GM12878 (cell line): ENCODE results near the gene MSMB. TPM values are rescaled to one million over a fixed set of nuclear protein-coding genes. Genes with fewer than 3 reads are reported as not detected.

Experiments
- ATAC-seq: fragments of 200-7000 bp; cut with Tn5 transposase; 3 replicates; pipeline ENCODE4 v1.9.1; 2020; ENCODE audit warnings: mild to moderate bottlenecking, moderate library complexity
- BruUV-seq: library from RNA; stranded (reverse); fragments of 400-500 nt; replicated peaks from 2 replicates; lab custom pipeline; 2021; lab: Mats Ljungman, UMichigan
- CTCF ChIA-PET: fragments of 300-600 bp; sonication (Branson Sonifier 250); formaldehyde crosslinking; extraction: SDS; loops from one replicate; lab custom pipeline; 2021; ENCODE audit warnings: inconsistent platforms; lab: Yijun Ruan, JAX
- POLR2A ChIA-PET: fragments of 350-600 bp; formaldehyde crosslinking; extraction: SDS; loops from one replicate; lab custom pipeline; 2021; ENCODE audit warnings: inconsistent platforms; lab: Charles Lee
- RAD21 ChIA-PET: fragments of 300-600 bp; sonication (Branson Sonifier 250); formaldehyde crosslinking; loops from one replicate; lab custom pipeline; 2023; ENCODE audit warnings: antibody characterized with exemption; ENCODE audit not compliant: unreplicated experiment; lab: Charles Lee
- SMC1A ChIA-PET: fragments of 300-600 bp; sonication (Branson Sonifier 250); formaldehyde crosslinking; loops from one replicate; lab custom pipeline; 2023; ENCODE audit not compliant: unreplicated experiment, uncharacterized antibody; lab: Charles Lee
- DNase-seq: peaks from one replicate; pipeline ENCODE4 v3.0.0-alpha.2; 2011; ENCODE audit warnings: low read depth, low spot score
- FAIRE-seq: peaks from 3 replicates; lab custom pipeline; 2011; peaks lifted over from hg19 to GRCh38; lab: Jason Lieb, UNC
- H2AFZ ChIP-seq: 2 replicates; pipeline ENCODE4 v1.6.0; 2011; ENCODE audit warnings: low read depth, low read length, control low read depth; ENCODE audit not compliant: control insufficient read depth
- H3K27ac ChIP-seq: 2 replicates; pipeline ENCODE4 v1.5.1; 2011; ENCODE audit warnings: control low read depth; ENCODE audit not compliant: control insufficient read depth, insufficient read depth
- H3K27me3 ChIP-seq, 2 experiments: replicated peaks in 1 of 2; 2 replicates each; pipeline versions ENCODE4 v1.6.0 to v1.6.1; 2011; ENCODE audit warnings: low read length in 1 of 2; ENCODE audit not compliant: control insufficient read depth in 2 of 2, insufficient read depth in 2 of 2
- H3K36me3 ChIP-seq, 2 experiments: 2 replicates each; pipeline ENCODE4 v1.5.1; 2011; ENCODE audit warnings: low read length in 1 of 2; ENCODE audit not compliant: control insufficient read depth in 2 of 2, insufficient read depth in 2 of 2
- H3K4me1 ChIP-seq: 2 replicates; pipeline ENCODE4 v1.6.1; 2011; ENCODE audit warnings: mild to moderate bottlenecking, low read length, moderate library complexity, mixed read lengths; ENCODE audit not compliant: control insufficient read depth, insufficient read depth
- H3K4me2 ChIP-seq: 2 replicates; pipeline ENCODE4 v1.6.0; 2011; ENCODE audit warnings: control low read depth; ENCODE audit not compliant: control insufficient read depth, insufficient read depth
- H3K4me3 ChIP-seq: fragments of 200-600 bp; sonication (generic); 2 replicates; pipeline ENCODE4 v1.5.1; 2016
- H3K79me2 ChIP-seq: 2 replicates; pipeline ENCODE4 v1.6.0; 2011; ENCODE audit warnings: low read length; ENCODE audit not compliant: control insufficient read depth, insufficient read depth
- H3K9ac ChIP-seq: 2 replicates; pipeline ENCODE4 v1.8.0; 2011; ENCODE audit warnings: low read length, control low read depth, mixed read lengths; ENCODE audit not compliant: control insufficient read depth, insufficient read depth
- H3K9me3 ChIP-seq: replicated peaks from 3 replicates; pipeline ENCODE4 v1.5.1; 2011; ENCODE audit warnings: mild to moderate bottlenecking, low read length; ENCODE audit not compliant: control insufficient read depth, insufficient read depth
- H4K20me1 ChIP-seq: 2 replicates; pipeline ENCODE4 v1.6.0; 2011; ENCODE audit not compliant: control insufficient read depth, insufficient read depth
- EED ChIP-seq: sonication (generic); IDR thresholded peaks from 2 replicates; pipeline ENCODE4 v1.6.1; 2016; ENCODE audit warnings: antibody characterized with exemption, low read depth
- ESRRA ChIP-seq: IDR thresholded peaks from 2 replicates; pipeline ENCODE4 v1.6.1; 2012; ENCODE audit warnings: mild to moderate bottlenecking, low read length, improper control_type of control experiment
- ETV6 ChIP-seq, 2 experiments: fragments of 450-650 bp in 1 of 2; IDR thresholded peaks in 1 of 2; conservative IDR thresholded peaks in 1 of 2; 2 replicates each; pipeline ENCODE4 v1.6.1; 2014; ENCODE audit warnings: antibody characterized with exemption in 1 of 2, borderline replicate concordance in 1 of 2, low read depth in 1 of 2, mild to moderate bottlenecking in 1 of 2, moderate library complexity in 1 of 2
- IRF4 ChIP-seq: IDR thresholded peaks from 2 replicates; pipeline ENCODE4 v1.6.1; 2011; ENCODE audit warnings: low read depth, low read length
- KDM1A ChIP-seq: fragments of 200-600 bp; sonication (generic); IDR thresholded peaks from 2 replicates; pipeline ENCODE4 v1.6.1; 2016; ENCODE audit warnings: borderline replicate concordance
- LARP7 ChIP-seq: fragments of 450-650 bp; IDR thresholded peaks from 2 replicates; pipeline ENCODE4 v1.6.1; 2017; ENCODE audit warnings: mild to moderate bottlenecking
- NFYB ChIP-seq: IDR thresholded peaks from 2 replicates; pipeline ENCODE4 v1.6.1; 2011; ENCODE audit warnings: low read depth, mild to moderate bottlenecking, low read length, improper control_type of control experiment, moderate library complexity; ENCODE audit not compliant: insufficient read depth
- NR2C1 ChIP-seq: fragments of 450-650 bp; IDR thresholded peaks from 2 replicates; pipeline ENCODE4 v1.6.1; 2017; ENCODE audit warnings: antibody characterized with exemption, mild to moderate bottlenecking, moderate library complexity
- NRF1 ChIP-seq: conservative IDR thresholded peaks from 2 replicates; pipeline ENCODE4 v1.6.1; 2011; ENCODE audit warnings: mild to moderate bottlenecking, low read depth, low read length, improper control_type of control experiment
- PML ChIP-seq: IDR thresholded peaks from 2 replicates; pipeline ENCODE4 v1.6.1; 2012; ENCODE audit warnings: low read length, inconsistent platforms
- RFX5 ChIP-seq: IDR thresholded peaks from 2 replicates; pipeline ENCODE4 v1.6.1; 2011; ENCODE audit warnings: low read depth, low read length, improper control_type of control experiment
- RUNX3 ChIP-seq: IDR thresholded peaks from 2 replicates; pipeline ENCODE4 v1.6.1; 2012; ENCODE audit warnings: low read length, inconsistent platforms
- SMARCA5 ChIP-seq: fragments of 450-650 bp; IDR thresholded peaks from 2 replicates; pipeline ENCODE4 v1.6.1; 2017; ENCODE audit warnings: mild to moderate bottlenecking
- STAT3 ChIP-seq: IDR thresholded peaks from 2 replicates; pipeline ENCODE4 v1.6.1; 2011; ENCODE audit warnings: low read depth, low read length, improper control_type of control experiment
- TAF1 ChIP-seq: IDR thresholded peaks from 2 replicates; pipeline ENCODE4 v1.6.1; 2011; ENCODE audit warnings: mild to moderate bottlenecking, low read depth, low read length, borderline replicate concordance
- WRNIP1 ChIP-seq: IDR thresholded peaks from 2 replicates; pipeline ENCODE4 v1.6.1; 2011; ENCODE audit warnings: low read depth, low read length, improper control_type of control experiment, borderline replicate concordance
- WGBS: methylation state at CpG from one replicate; pipeline ENCODE4 v1.1.6; 2016; ENCODE audit warnings: low lambda C conversion rate; ENCODE audit not compliant: insufficient replicate concordance, insufficient coverage; ENCODE audit errors: missing lambda C conversion rate; 5-methylcytosine and 5-hydroxymethylcytosine counted together
- in situ Hi-C: fragments of 300-500 bp; cut with MboI; formaldehyde crosslinking; loops from 9 replicates; pipeline ENCODE4 v1.14.3; 2018; ENCODE audit warnings: mixed read lengths
- intact Hi-C: fragments of 100-400 bp; cut with micrococcal nuclease; formaldehyde crosslinking; loops from one replicate; pipeline ENCODE4 v1.14.2; 2022; ENCODE audit not compliant: unreplicated experiment
- polyA plus RNA-seq, 11 experiments: library from polyadenylated mRNA; depleted of rRNA in 4 of 11; unstranded in 6 of 11; stranded (reverse) in 5 of 11; fragments of >200 nt; fragmentation: Nextera tagmentation in 4 of 11; fragmentation: Illumina TruSeq in 1 of 11; extraction: Ambion mirVana in 4 of 11; extraction: Trizol in 1 of 11; gene quantifications; 1 replicate in 1 of 11; 2 replicates in 10 of 11; pipeline versions ENCODE4 v1.2.1 to v1.2.3, GENCODE V29; 2011 to 2016; ENCODE audit warnings: inconsistent platforms in 2 of 11, missing spikeins in 2 of 11, low read depth in 1 of 11
- total RNA-seq, 4 experiments: library from RNA; depleted of rRNA in 3 of 4; stranded (reverse); fragments of >200 nt in 3 of 4; fragmentation: Illumina TruSeq in 1 of 4; extraction: Trizol in 1 of 4; gene quantifications; 2 replicates each; pipeline versions ENCODE4 v1.2.1 to v1.2.3, GENCODE V29; 2013 to 2021
- TF ChIP-seq, protein P1 (sequence below): IDR thresholded peaks from 2 replicates; pipeline ENCODE4 v1.6.1; 2011; ENCODE audit warnings: low read depth, mild to moderate bottlenecking, low read length, moderate library complexity, borderline replicate concordance; ENCODE audit errors: extremely low read depth
- TF ChIP-seq, protein P2 (sequence below): fragments of 450-650 bp; IDR thresholded peaks from 2 replicates; pipeline ENCODE4 v1.6.1; 2017; ENCODE audit warnings: mild to moderate bottlenecking, moderate library complexity

MSMB gene
- total and polyA plus RNA-seq, 10 of the 15 experiments (the other 5 are each of a cell fraction or from before 2014, with no cell fraction given): not detected

DNA sequence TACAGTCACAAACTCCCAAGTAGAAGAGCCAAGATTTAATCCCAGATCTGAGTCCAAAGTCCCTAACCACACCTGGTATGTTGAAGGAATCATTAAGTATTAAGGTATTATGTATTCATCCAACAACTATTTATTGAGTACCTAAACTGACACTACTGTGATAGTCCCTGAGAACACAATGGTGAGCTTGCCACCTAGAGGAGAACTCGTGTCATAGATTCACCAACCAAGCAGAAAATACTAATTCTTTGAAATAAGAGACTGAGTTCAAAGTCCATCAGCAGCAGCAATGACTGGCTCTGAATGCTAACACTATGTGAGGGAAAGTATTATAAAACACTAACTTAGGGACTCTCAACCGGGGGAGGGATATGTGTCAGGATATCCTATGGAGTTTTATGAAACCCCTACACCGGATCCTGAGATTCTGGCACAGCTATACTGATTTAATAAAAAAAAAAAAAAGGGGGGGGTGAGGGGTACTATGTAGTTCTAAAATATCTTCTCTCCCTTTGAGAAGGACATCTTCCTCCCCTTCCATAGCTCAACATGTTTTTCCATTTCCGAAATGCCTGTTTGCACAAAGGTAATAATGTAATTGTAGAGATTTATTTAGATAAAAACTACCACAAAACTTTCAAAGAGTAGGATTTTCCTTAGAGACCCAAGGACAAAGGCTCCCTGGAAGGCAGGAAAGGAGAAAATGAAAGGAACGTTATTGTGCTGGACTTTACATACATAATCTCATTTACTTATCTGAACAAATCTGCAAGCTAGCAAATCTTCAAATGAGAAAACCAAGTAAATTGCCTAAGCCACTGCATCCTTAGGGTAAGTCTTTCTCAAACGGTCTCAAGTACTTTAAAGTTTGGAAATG is 17.2 kb downstream of the MSMB start:
- no peak for FAIRE-seq
- no peak for DNase-seq
- POLR2A ChIA-PET: interaction anchor here (0.7 to 1.4 kb wide), 4 partner anchors 12 to 57 kb away, joined by 3 to 4 read pairs (median 3); partner anchors contain the start of gene TIMM23
- ATAC-seq: peak; percentile 63
- Histone ChIP-seq H3K4me1 (peaks cover 2% of the 10 kb centered on the region), H3K36me3 (0 out of 4 replicates have a peak, but pooled peaks cover 0 to 3% of the 10 kb centered on the region in 2 experiments), H3K27me3 (no peaks in the 10 kb centered on the region), H3K9me3 (no peaks in the 10 kb centered on the region), H3K4me3 (peak overlapping the region; percentile 73), H4K20me1 (no peaks in the 10 kb centered on the region; the same call in 1 of the 2 replicates), H3K4me2 (peak overlapping the region; percentile 73), H3K9ac (peak overlapping the region; percentile 89), H3K79me2 (peaks cover 62% of the 10 kb centered on the region), H3K27ac (peak overlapping the region; percentile 80), H2AFZ (no peak overlapping the region)
- 22% methylated on average over 6 of the region's 6 CpGs for WGBS
- RAD21 ChIA-PET: interaction anchor here (0.6 to 2.0 kb wide), 9 partner anchors 20 to 779 kb away, joined by 3 to 9 read pairs (median 4); no protein-coding TSS in a partner anchor
- intact Hi-C loops (loop anchor here (1.0 to 10.0 kb wide), 3 partner anchors 46 to 794 kb away; no protein-coding TSS in a partner anchor), in situ Hi-C loops (loop anchor here (5.0 to 10.0 kb wide), 3 partner anchors 567 to 1024 kb away; partner anchors contain the start of gene ZNF22)
- SMC1A ChIA-PET: interaction anchor here (0.5 to 2.3 kb wide), 9 partner anchors 9 to 564 kb away, joined by 3 to 12 read pairs (median 3); no protein-coding TSS in a partner anchor
- no TSS peak for BruUV-seq
- CTCF ChIA-PET: interaction anchor here (1.2 to 4.5 kb wide), 15 partner anchors 11 to 794 kb away, joined by 3 to 60 read pairs (median 7); partner anchors contain the start of gene ZFAND4
- TF ChIP-seq PML: no peak
- TF ChIP-seq RUNX3: no peak
- no peak for TF ChIP-seq TAF1
- TF ChIP-seq, protein P1, sequence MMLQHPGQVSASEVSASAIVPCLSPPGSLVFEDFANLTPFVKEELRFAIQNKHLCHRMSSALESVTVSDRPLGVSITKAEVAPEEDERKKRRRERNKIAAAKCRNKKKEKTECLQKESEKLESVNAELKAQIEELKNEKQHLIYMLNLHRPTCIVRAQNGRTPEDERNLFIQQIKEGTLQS: no peak
- TF ChIP-seq, protein P2, sequence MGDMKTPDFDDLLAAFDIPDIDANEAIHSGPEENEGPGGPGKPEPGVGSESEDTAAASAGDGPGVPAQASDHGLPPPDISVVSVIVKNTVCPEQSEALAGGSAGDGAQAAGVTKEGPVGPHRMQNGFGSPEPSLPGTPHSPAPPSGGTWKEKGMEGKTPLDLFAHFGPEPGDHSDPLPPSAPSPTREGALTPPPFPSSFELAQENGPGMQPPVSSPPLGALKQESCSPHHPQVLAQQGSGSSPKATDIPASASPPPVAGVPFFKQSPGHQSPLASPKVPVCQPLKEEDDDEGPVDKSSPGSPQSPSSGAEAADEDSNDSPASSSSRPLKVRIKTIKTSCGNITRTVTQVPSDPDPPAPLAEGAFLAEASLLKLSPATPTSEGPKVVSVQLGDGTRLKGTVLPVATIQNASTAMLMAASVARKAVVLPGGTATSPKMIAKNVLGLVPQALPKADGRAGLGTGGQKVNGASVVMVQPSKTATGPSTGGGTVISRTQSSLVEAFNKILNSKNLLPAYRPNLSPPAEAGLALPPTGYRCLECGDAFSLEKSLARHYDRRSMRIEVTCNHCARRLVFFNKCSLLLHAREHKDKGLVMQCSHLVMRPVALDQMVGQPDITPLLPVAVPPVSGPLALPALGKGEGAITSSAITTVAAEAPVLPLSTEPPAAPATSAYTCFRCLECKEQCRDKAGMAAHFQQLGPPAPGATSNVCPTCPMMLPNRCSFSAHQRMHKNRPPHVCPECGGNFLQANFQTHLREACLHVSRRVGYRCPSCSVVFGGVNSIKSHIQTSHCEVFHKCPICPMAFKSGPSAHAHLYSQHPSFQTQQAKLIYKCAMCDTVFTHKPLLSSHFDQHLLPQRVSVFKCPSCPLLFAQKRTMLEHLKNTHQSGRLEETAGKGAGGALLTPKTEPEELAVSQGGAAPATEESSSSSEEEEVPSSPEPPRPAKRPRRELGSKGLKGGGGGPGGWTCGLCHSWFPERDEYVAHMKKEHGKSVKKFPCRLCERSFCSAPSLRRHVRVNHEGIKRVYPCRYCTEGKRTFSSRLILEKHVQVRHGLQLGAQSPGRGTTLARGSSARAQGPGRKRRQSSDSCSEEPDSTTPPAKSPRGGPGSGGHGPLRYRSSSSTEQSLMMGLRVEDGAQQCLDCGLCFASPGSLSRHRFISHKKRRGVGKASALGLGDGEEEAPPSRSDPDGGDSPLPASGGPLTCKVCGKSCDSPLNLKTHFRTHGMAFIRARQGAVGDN: no peak
- no peak for TF ChIP-seq ETV6 (conservative IDR thresholded peaks at IDR 0.05 in 1 of 2, IDR thresholded peaks at IDR 0.05 in 1 of 2; ENCODE audit: borderline replicate concordance in 1 of 2, low read depth in 1 of 2)
- TF ChIP-seq RFX5: no peak
- TF ChIP-seq SMARCA5: peak; percentile 55
- TF ChIP-seq KDM1A: no peak
- no peak for TF ChIP-seq ESRRA
- no peak for TF ChIP-seq NRF1
- no peak for TF ChIP-seq NFYB
- no peak for TF ChIP-seq EED
- TF ChIP-seq STAT3: no peak
- TF ChIP-seq IRF4: no peak
- no peak for TF ChIP-seq LARP7
- TF ChIP-seq NR2C1: no peak
- TF ChIP-seq WRNIP1: no peak
